Skin epidermis (tissue), 12 donors: Measurements from ENCODE around the gene PYURF.

Source experiments
- H3K27ac ChIP-seq, 21 experiments: fragments of 200-600 bp; sonication (generic) in 11 of 21; one replicate each; pipeline ENCODE4 v1.5.0; 2020; ENCODE audit warnings: mild to moderate bottlenecking in 3 of 21, inconsistent platforms in 2 of 21, moderate library complexity in 2 of 21
- H3K4me3 ChIP-seq, 7 experiments: fragments of 200-600 bp; sonication (generic) in 2 of 7; one replicate each; pipeline ENCODE4 v1.5.0; 2020; ENCODE audit warnings: inconsistent platforms in 2 of 7, mild to moderate bottlenecking in 2 of 7, moderate library complexity in 1 of 7

Gene PYURF

DNA sequence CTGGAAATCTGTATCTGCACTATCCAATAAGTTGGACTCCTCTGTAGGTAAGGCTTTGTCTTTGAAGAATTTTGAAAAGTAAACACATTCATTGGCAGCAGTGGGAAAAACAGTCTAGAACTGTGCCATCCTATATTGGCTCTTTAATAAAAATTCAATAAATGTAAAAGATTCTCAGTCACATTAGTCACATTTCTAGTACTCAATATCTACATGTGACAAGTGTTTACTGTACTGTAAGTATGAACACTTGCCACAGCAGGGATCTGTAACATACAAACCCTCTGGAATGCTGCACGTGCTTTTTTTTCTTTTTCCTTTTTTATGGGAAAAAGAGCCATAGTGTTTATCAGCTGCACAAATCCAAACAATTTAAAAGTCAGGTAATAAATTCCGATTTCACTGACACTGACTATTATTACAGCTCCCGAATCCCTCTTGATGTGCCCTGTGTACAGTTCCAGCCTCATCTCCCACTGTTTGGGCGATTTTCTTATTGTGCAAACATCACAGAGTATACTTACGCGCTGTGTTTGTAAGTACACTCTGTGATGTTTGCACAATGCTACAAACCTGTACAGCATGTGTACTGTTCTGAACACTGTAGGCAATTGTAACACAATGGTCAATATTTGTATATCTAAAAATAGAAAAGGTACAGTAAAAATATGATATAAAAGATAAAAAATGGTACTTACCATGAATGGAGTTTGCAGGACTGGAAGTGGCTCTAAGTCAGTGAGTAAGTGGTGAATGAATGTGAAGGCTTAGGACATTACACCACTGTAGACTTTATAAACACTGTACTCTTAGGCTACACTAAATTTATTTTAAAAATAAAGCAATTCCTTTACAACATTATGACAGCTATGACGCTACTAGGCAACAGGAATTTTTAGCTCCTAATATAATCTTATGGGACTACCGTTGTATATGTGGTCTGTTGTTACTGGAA, 8.7 kb downstream of the PYURF start:
- Histone ChIP-seq H3K4me3 (no peak overlapping the region), H3K27ac (no peak overlapping the region)

DNA sequence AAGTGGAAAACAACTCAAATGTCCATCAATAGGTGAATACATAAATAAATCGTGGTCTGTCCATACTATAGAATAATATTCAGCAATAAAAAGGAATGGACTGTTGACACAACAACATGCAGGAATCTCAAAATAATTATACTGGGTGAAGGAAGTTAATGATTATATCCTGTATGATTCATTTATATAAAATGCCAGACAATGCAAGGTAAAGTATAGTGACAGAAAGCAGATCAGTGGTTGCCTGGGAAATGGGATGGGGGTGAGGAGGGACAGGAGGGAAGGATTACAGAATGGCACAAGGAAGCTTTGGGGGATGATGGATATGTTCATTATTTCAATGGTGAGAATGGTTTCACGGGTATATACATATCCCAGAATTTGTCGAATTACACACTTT, 12.3 kb downstream of the PYURF start:
- no peak overlapping the region for H3K27ac ChIP-seq
- no peak overlapping the region for H3K4me3 ChIP-seq

DNA sequence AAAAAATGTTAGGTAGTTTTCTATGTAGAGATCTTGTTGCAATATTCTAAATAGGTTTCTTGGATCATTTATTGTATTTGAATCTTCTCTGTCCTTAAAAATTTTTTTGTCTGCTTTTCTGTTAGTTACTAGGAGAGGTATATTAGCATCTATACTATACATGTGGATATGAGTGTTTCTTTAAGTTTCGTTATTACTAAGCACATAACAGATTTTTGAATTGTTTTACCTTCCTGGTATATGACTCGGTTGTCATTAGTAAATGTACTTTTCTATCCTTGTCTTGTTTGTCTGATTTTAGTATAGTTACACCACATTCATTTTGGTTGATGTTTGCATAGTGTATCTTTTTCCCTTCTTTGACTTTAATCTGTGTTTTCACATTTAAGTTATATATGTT, 20.2 kb downstream of the PYURF start:
- no peak overlapping the region for H3K27ac ChIP-seq
- H3K4me3 ChIP-seq = no peak overlapping the region

DNA sequence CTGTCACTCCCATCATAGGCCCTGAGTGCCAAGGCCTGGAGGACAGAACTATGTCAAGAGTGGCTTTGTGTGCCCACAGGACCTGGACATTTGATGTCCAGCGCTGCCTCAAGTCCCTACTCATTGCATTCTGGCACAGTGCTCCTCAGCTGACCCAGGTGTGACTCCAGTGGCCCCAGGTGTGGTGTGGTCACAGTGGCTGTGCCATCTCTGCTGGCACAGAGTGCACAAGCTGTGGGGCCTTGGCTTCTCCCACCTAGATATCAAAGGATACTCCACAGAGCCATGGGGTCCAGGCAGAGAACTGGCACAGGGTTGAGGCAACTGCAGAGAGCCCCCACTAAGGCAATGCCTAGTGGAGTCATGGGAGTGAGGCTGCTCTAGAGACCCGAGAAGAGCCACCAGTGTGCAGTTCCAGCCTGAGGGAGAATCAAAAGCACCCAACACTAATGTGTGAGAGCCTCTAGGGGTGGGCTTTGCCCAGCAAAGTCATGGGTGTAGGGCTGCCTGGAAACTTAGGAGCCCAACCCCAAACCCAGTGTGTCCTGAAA, 25.6 kb downstream of the PYURF start:
- H3K27ac ChIP-seq = no peak overlapping the region
- no peak overlapping the region for H3K4me3 ChIP-seq

DNA sequence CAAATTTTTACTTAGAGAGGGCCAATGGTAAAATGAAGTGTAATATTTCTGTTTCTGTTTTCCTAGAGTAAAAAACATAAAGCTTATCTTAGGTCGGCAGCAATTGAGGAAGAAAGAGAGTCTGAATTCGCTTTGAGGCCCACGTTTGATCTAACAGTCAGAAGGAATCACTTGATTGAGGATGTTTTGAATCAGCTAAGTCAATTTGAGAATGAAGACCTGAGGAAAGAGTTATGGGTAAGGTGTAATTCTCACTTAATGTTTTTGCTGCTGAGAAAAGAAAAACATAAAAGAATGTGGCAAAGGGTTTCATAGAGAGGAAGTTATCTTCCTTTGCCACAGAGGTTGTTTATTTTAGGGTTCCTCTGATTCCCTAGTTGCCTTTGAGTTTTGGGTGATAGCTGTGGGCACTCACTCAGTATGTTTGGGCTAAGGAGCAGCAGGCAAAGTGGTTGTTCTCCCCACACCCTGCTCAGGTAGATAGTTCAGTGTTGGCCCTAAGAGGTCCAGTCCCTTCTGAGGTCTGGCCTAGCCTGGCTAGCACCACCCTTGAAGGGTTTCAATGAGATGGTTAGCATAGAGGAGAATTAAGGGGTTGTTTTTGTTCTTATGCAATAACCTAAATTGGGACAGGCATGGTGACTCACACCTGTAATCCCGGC, 34.3 kb downstream of the PYURF start:
- Histone ChIP-seq H3K4me3 (no peak overlapping the region), H3K27ac (no peak overlapping the region)

DNA sequence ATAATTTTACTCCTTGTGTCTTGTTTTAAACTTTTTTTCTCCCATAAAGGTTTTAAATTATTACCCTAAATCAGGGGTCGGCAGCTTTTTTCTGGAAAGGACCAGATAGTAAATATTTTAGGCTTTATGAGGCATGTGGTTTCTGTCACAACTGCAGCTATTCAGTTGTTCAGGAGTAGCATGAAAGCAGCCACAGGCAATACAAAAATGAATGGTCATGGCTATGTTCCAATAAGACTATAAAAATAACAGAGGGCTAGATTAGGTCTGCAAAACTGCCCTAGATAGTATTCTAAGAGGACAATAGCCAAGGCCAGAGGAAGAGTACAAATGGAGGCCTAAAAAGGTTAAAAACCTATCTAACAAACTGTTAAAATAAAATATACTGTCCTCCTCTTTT, 42.0 kb downstream of the PYURF start:
- Histone ChIP-seq H3K27ac (no peak overlapping the region), H3K4me3 (no peak overlapping the region)

DNA sequence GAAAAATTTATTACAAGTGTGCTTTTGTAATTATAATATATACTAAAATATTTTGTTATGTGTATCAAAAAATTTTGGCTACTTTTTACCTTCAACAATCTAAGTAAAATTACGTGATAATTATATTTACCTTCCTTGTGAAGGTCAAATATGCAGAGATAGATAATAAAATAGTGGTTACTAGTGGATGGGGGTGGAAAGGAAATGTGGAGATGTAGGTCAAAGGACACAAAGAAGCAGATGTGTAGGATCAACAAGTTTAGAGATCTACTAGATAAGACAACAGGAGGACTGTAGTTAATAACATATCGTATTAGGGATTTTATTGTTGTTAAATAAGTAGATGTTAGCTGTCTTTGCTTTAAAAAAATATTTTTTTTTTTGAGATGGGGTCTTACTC, 45.3 kb downstream of the PYURF start:
- H3K27ac ChIP-seq = no peak overlapping the region
- no peak overlapping the region for H3K4me3 ChIP-seq

DNA sequence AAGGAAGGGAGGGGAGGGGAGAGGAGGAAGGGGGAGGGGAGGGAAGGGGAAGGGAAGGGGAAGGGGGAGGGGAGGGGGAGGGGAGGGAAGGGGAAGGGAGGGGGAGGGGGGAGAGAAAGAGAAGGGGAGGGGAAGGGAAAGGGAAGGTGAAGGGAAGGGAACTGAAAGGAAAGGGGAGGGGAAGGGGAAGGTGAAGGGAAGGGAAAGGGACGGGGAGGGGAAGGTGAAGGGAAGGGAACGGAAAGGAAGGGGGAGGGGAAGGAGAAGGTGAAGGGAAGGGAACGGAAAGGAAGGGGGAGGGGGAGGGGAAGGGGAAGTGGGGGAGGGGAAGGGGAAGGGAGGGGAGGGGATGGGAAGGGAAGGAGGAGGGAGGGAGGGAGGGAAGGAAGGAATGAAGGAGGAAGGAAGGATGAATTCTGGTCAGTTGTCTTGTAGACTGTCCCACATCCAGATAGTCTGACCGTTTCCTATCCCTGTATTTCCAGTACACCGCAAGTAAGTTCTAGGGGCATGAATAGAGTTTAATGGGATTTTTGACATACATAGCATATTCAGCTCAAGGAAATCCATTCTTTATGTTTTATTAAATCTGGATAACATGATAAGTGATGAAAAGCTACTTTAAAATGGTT, 46.2 kb downstream of the PYURF start:
- H3K4me3 ChIP-seq = no peak overlapping the region
- H3K27ac ChIP-seq = no peak overlapping the region
